UCSD-AML1 (cell line): ENCODE measurements around the gene TMEM184C.

Experiments used
- DNase-seq: peaks from one replicate; lab custom pipeline; 2025; ENCODE audit not compliant: unreplicated experiment; lab: John Stamatoyannopoulos, UW

TMEM184C gene

GRCh38 chr4:147599206-147599605 lies 18.0 kb upstream of the TMEM184C start:
- no peak for DNase-seq

GRCh38 chr4:147599769-147600168 lies 17.4 kb upstream of the TMEM184C start:
- no peak for DNase-seq

- no peak for DNase-seq
These were observed 11.7 kb upstream of the TMEM184C start for GRCh38 chr4:147605499-147605898.

- DNase-seq = no peak
These were observed 9.7 kb upstream of the TMEM184C start for GRCh38 chr4:147607471-147607870.

DNA sequence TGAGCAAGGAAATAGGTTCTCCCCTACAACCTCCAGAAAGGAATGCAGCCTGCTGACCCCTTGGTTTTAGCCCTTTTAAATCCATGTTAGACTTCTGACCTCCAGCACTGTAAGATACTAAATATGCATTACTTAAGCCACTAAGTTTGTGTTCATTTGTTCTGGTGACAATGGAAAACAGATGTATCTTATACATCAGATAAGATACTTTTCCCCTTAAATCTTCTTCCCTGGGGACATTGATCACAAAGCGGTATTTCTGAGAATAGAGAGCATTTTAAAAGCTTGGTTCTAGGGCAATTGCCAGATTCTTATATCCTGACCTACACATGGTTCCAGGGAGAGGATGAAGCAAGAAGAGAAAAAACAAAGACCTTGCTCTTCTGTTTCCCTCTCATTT lies 6.5 kb upstream of the TMEM184C start:
- no peak for DNase-seq

DNA sequence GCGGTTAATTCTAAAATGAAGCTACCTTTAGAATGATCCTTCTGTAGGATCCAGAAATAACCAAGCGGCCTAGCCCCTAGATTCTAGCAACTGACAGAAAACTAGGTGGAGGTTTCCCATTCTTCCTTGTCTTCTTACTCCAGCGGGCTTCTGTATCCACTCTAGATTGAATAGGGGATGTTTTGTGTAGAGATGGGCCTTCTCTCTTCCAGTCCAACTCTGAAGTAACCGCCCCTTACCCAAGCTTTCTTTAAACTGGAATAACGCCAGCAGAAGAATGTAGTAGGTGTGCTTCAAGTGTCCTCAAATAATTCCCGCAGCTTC lies 386 bp upstream of the TMEM184C start:
- DNase-seq = no peak

DNA sequence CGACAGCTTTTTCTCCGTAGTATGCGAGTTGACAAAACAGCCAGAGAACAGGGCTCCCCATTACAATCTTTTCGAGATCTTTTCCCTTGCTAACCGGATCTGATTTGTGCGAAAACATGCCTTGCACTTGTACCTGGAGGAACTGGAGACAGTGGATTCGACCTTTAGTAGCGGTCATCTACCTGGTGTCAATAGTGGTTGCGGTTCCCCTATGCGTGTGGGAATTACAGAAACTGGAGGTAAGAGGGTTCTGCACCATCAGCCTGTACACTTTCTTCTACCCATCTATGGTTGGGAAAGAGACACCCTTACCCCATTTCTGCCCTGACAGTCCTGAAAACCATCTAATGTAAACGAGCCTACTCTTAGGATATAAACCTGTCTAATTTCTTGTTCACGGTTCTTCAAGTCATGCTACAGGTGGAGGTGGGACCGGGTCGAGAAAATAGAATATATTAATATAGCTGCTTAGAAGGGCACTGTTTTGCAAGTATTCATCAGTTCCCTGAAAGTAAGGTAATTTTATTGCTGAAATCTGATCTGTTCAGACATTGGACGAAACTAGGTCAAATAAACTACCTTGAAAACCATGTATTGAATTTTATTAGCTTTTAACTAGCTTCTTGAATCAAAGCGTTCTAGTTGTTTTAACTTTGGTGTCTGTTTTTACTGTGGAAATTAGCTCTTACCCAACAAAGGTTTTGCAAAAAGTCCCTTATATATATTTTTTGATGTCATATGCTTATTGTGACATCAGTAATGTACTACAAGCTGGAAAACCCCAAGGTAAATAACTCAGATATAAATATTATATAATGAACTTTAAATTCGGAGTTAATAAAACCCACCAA lies 869 bp downstream of the TMEM184C start:
- no peak for DNase-seq

GRCh38 chr4:147620315-147620714 lies 3.1 kb downstream of the TMEM184C start:
- DNase-seq = no peak

- no peak for DNase-seq
These were observed 8.5 kb downstream of the TMEM184C start for GRCh38 chr4:147625733-147626132.

DNA sequence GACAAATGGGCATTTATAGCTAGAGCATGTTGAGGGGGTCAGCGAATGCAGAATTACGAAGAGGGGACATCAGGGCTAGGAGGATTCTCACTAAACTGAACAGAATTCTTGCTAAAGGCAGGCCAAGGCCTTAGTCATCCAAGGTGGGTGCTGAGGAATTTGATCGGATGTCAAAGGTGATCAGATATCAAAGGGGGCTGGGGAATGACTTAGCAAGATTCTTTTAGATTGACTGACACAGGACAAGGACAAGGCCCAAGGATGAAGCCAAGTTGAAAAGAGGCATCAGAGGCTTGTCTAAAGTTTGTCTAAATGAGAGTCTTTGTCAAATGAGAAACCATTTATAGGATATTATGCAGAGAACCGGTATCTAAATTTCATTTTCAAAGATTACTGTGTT lies 9.7 kb downstream of the TMEM184C start:
- DNase-seq = no peak

- no peak for DNase-seq
These were observed 11.2 kb downstream of the TMEM184C start for GRCh38 chr4:147628415-147628814.

- DNase-seq = no peak
These were observed 12.9 kb downstream of the TMEM184C start for GRCh38 chr4:147629783-147630730.

DNA sequence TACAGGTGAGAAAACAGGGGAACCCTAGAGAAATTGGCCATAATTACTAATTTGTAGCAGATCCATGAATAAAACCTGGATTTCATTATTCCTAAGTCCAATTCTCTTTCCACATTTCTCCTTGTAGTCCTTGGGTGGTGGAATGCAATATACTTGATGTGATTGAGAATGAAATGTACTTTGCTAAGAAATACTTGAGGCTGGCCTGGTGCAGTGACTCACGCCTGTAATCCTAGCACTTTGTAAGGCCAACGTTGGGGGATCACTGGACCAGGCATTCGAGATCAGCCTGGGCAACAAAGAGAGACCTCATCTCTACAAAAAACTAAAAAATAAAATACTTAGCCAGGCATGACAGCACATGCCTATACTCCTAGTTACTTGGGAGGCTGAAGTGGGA lies 15.9 kb downstream of the TMEM184C start:
- DNase-seq = no peak

DNA sequence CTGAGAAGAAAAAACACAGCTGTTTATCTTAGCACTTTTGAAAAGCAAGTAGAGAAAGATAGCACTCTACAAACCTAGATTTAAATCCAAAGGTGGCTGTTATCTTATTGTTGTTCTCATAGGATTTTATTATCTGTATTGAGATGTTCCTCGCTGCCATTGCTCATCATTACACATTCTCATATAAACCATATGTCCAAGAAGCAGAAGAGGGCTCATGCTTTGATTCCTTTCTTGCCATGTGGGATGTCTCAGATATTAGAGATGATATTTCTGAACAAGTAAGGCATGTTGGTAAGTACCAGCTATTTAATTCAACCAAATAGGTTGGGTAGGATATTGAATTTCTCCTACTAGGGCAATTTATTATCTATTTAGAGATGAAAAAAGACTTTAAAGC lies 16.4 kb downstream of the TMEM184C start:
- DNase-seq = no peak

DNA sequence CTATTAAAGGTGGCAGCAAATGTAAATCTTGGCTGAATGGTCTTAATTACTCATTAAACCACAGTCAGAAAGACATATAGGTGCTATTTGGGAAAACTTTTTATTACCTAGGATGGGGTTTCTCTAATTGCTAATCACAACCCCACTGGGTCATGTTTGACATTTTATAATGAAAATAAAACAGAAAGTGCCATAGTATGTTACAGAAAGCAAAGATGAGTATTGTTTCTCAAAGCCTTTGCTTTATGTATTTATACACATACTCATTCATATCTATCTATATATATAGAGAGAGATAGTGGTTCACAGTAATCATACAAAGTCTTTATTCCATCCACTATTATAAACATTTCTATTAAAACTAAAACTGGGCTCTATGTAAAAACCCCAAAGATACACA lies 18.2 kb downstream of the TMEM184C start:
- DNase-seq = no peak

DNA sequence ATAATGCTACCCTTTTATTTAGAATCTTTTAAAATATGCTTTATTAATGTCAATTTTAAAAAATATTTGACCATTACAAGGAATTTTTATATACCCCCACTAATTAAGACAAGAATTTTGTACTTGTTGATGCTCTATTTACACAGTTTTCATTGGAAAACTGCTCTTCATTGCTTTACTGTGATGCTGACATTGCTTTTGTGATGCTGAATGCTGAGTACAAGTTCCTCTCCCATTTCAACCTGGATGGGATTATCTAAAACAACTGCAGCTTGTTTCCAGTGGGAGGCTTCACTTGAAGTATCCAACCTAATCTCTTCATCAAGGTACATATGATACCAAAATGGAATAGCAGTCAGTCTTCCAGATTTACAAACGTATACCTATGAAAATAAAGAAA lies 21.2 kb downstream of the TMEM184C start:
- no peak for DNase-seq

DNA sequence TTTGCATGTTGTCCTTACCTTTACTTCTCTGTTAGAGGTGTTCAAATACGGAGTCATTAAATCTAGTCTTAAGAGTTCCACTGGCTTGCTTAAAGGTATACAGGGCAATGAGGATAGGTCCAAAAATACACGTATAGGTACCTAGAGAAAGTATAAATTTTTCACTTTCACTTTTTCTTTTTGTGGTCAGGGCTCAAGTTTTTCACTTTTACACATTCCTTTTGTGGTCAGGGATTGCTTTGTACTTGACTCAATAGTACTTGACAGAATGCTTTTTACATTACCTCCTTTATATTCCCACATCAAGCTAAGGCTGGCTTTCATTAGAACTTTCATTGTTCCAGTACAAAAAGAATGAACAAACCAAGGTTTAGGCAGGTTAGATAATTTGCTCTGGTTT lies 21.7 kb downstream of the TMEM184C start:
- no peak for DNase-seq

GRCh38 chr4:147639388-147639787 lies 22.2 kb downstream of the TMEM184C start:
- DNase-seq = no peak

DNA sequence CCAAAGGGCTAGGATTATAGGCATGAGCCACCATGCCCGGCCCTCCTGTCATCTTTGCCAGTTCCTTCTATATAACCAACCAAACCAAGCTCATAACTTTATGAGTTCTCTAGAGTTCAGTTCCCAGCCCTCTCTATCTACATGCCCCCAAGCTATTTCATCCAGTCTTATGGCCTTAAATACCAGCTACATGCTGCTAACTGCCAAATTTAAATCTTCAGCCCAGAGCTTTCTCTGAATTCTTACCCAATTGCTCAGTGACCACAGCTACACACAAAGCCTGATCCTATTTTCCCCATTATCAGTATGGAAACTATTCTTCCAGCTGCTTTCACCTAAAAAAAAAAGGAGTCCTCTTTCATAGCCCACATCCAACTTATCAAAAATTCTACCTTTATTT lies 23.1 kb downstream of the TMEM184C start:
- no peak for DNase-seq

DNA sequence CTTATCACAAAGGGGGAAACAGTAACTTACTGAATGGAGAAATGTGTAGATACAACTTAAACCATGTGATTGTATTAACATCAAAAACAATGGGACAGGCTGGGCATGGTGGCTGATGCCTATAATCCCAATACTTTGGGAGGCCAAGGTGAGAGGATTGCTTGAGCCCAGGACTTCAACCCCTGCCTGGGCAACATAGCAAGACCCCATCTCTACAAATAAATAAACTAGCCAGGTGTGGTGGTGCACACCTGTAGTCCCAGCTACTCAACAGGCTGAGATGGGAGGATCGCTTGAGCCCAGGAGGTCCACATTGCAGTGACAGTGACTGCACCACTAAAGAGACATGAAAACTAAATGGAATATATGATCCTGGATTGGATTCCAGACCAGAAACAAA lies 26.4 kb downstream of the TMEM184C start:
- no peak for DNase-seq

DNA sequence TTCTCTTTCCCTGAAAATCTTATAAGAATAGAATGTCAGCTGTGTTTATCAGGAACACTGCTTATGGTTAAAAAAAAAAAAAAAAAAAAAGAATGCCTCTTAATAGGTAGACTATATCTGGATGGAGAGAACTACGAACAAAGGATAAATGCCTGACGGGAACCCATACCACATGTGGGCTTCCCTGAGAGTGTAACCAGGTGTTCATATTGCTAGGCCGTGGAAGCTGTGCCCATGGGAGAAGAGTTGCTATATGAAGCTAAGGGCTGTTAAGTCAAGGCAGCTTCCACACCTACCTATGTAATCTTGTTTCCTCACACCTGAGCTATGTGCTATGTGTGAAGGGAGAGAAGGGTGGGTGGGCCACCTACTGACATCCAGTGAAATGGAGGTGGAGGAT lies 27.3 kb downstream of the TMEM184C start:
- no peak for DNase-seq

DNA sequence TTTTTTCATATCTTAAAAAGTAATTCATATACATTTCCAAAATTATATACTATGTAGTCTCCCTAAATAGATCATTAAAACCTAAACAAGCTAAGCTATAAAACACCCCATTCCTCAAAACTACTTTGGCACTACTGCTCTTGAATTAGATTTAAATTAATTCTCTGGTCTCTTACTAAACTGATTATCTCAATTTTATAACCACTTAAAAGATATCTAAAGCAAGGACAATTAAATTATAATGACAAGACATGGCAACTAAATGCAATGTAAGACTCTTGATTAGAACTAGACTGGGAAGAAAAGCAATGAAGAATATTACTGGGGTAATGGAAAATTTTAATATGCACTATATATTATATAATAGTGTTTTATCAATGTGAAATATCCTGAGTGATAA lies 27.9 kb downstream of the TMEM184C start:
- DNase-seq = no peak
